ENCODE results near the gene FAR2.

GRCh38 chr12:29306266-29306665 is 157.2 kb downstream of the FAR2 start:
- TF ChIP-seq CTCF (IDR thresholded peaks at IDR 0.05) (no peak), POLR2A (IDR thresholded peaks at IDR 0.05) (no peak)

All from testis (tissue), 2 donors.